ENCODE data around the gene SIGLEC15. TPM values are rescaled to one million over a fixed set of nuclear protein-coding genes. Genes with fewer than 3 reads are reported as not detected.
A peak's percentile ranks its signal among the peaks of the same experiment; 100 is the strongest.

The SIGLEC15 gene
- total and polyA plus RNA-seq, 8 donors: 0.10 to 5.5 (median 0.76) TPM; not detected in 3

DNA sequence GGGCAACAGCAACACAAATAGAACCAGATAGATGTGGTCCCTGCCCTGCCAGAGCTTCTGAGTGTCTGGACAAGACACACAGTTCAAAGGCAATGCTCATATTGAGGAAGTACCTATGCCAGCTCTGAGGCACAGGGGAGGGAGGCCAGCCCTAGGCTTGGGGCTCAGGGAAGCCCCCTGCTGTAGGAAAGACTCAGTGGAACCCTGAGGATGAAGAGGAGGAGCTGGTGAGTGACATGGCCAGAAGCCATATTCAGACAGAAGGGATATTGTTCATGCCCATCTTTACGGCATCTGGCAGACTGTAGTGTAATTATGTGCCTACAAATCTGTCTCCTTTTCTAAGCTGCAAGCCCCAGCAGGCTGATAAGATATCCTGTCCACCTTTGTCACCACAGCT lies 8.8 kb downstream of the SIGLEC15 start:
- Histone ChIP-seq H3K36me3 (no peaks in the 10 kb centered on the region), H3K27ac (peak overlapping the region in 1 of 5 donors; percentile 4), H3K9me3 (no peaks in the 10 kb centered on the region), H3K27me3 (peaks cover 0 to 35% (median 16%) of the 10 kb centered on the region in 3 donors), H3K4me3 (no peak overlapping the region), H3K4me1 (peaks cover 32 to 67% (median 50%) of the 10 kb centered on the region in 4 donors)
- intact Hi-C loops (cut with DNase I; ENCODE audit: low total_unique reads): no loop called here
- TF ChIP-seq POLR2A (IDR thresholded peaks at IDR 0.05): no peak
- TF ChIP-seq EP300 (IDR thresholded peaks at IDR 0.05): no peak
- TF ChIP-seq POLR2AphosphoS5 (IDR thresholded peaks at IDR 0.05): no peak
- TF ChIP-seq, protein P1, sequence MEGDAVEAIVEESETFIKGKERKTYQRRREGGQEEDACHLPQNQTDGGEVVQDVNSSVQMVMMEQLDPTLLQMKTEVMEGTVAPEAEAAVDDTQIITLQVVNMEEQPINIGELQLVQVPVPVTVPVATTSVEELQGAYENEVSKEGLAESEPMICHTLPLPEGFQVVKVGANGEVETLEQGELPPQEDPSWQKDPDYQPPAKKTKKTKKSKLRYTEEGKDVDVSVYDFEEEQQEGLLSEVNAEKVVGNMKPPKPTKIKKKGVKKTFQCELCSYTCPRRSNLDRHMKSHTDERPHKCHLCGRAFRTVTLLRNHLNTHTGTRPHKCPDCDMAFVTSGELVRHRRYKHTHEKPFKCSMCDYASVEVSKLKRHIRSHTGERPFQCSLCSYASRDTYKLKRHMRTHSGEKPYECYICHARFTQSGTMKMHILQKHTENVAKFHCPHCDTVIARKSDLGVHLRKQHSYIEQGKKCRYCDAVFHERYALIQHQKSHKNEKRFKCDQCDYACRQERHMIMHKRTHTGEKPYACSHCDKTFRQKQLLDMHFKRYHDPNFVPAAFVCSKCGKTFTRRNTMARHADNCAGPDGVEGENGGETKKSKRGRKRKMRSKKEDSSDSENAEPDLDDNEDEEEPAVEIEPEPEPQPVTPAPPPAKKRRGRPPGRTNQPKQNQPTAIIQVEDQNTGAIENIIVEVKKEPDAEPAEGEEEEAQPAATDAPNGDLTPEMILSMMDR (IDR thresholded peaks at IDR 0.05): no peak
- WGBS, 5 donors: 24 to 75% (median 60%) methylated on average over 1 of the region's 1 CpG
- no peak for DNase-seq

DNA sequence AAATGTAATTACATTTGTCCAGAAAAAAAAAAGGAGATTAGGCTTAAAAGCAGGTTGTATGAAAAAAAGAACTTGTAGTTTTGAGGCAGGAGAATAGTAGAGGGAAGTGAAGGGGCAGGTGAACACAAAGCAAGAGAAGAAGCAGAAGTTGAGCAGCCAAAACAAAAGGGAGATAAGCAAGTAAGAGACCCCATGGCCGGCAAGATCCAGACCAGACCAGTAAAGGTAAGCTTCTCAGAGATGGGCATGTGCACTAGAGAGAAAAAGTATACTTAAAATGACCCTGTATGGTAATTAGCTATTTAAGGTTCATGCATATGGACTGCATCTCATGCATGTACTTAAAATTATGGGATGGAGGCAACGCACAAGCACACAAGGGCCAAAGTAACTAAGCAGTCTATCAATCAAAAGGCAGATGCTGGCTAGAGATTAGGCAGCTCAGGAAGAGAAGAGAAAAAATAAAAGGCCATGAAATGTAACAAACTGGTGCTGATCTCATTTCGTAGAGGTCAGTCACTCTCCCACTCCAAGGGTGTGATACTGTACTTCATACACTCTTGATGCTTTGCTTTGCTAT lies 9.7 kb downstream of the SIGLEC15 start:
- DNase-seq: no peak
- H3K9me3 ChIP-seq: no peaks in the 10 kb centered on the region
- peaks cover 30 to 60% (median 44%) of the 10 kb centered on the region in 4 donors for H3K4me1 ChIP-seq
- whole genome bisulfite sequencing, 5 donors: 34 to 57% (median 47%) methylated on average over 3 of the region's 3 CpGs
- intact Hi-C loops (cut with DNase I; ENCODE audit: low total_unique reads): no loop called here
- no peak overlapping the region for H3K4me3 ChIP-seq
- H3K27me3 ChIP-seq: peaks cover 0 to 44% (median 16%) of the 10 kb centered on the region in 3 donors
- H3K36me3 ChIP-seq: no peaks in the 10 kb centered on the region
- no peak overlapping the region for H3K27ac ChIP-seq
- TF ChIP-seq, protein P1 (IDR thresholded peaks at IDR 0.05): no peak
- no peak for TF ChIP-seq EP300 (IDR thresholded peaks at IDR 0.05)
- TF ChIP-seq POLR2A (IDR thresholded peaks at IDR 0.05): no peak
- TF ChIP-seq POLR2AphosphoS5 (IDR thresholded peaks at IDR 0.05): no peak

DNA sequence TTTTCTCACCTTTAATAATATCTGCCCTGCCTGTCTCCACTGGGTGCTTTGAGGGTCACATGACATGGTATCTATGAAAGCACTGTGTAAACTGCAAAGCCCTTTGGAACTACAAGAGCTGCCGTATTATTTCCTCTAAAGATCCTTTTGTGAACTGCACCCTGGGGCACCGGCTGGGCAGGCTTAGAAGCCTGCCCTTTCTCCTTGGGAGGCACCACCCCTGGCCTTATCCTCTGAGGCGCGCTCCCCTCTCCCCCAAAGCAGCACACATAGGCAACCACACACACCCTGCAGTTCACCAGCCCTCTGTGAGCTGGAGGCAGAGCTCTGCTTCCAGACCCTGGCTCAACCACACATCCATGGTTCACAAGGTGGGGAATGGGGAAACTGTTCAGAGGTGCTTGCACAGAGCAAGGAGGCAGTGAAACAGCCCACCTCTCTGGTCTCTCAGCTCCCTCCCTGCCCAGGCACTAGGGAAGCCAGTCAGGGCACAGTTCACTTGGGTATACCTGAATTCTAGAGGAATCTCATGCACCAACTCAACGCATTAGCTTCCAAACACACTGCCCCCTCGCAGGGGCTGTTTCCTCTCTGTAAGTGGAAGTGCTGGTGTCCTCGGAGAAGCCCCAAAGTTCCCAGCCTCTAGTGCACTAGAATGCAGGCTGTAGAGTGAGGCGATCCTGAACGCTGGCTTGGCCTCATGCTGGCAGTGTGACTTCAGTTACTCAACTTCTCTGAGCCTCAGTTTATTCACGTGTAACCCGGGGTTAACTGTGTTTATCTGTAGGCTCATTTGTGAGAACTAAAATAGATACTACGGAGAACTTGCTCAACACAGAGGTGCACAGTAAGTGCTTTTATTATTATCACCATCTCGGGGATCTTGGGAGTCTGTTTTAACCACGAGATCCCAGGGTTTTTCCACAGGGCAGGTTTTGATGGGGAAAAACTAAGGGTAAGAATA lies 11.0 kb downstream of the SIGLEC15 start:
- H3K27me3 ChIP-seq: peaks cover 0 to 45% (median 16%) of the 10 kb centered on the region in 3 donors

More for the DNA sequence above, 11.0 kb downstream of the SIGLEC15 start:
- intact Hi-C loops (cut with DNase I; ENCODE audit: low total_unique reads): no loop called here
- H3K9me3 ChIP-seq: no peaks in the 10 kb centered on the region
- H3K27ac ChIP-seq: peak overlapping the region in 2 of 5 donors; percentile 31 to 53
- DNase-seq: peak in 1 of 2 donors; percentile 71
- H3K36me3 ChIP-seq: no peaks in the 10 kb centered on the region
- H3K4me3 ChIP-seq: no peak overlapping the region
- peaks cover 30 to 58% (median 44%) of the 10 kb centered on the region in 4 donors for H3K4me1 ChIP-seq
- WGBS, 5 donors: 53 to 60% (median 56%) methylated on average over 12 to 14 of the region's 14 CpGs
- TF ChIP-seq POLR2AphosphoS5 (IDR thresholded peaks at IDR 0.05) (peak in 1 of 3 donors; percentile 19), POLR2A (IDR thresholded peaks at IDR 0.05) (no peak), EP300 (IDR thresholded peaks at IDR 0.05) (no peak)
- TF ChIP-seq, protein P1 (IDR thresholded peaks at IDR 0.05): no peak

Data from stomach (tissue), 9 donors.